GM12875 (cell line): ENCODE results near the gene DCAF7.
A peak's percentile ranks its signal among the peaks of the same experiment; 100 is the strongest.

Experiments
- H3K4me3 ChIP-seq: one replicate; pipeline ENCODE4 v1.5.1; 2011; ENCODE audit warnings: low read depth, low read length, control low read depth
- TF ChIP-seq, protein P1 (sequence below): IDR thresholded peaks from 2 replicates; pipeline ENCODE4 v1.5.1; 2011; ENCODE audit warnings: low read depth, mild to moderate bottlenecking, control low read depth, inconsistent platforms, low read length, moderate library complexity, borderline replicate concordance; ENCODE audit not compliant: insufficient read depth

The DCAF7 gene

GRCh38 chr17:63589646-63590045 lies 39.4 kb downstream of the DCAF7 start:
- H3K4me3 ChIP-seq: no peak overlapping the region
- TF ChIP-seq, protein P1, sequence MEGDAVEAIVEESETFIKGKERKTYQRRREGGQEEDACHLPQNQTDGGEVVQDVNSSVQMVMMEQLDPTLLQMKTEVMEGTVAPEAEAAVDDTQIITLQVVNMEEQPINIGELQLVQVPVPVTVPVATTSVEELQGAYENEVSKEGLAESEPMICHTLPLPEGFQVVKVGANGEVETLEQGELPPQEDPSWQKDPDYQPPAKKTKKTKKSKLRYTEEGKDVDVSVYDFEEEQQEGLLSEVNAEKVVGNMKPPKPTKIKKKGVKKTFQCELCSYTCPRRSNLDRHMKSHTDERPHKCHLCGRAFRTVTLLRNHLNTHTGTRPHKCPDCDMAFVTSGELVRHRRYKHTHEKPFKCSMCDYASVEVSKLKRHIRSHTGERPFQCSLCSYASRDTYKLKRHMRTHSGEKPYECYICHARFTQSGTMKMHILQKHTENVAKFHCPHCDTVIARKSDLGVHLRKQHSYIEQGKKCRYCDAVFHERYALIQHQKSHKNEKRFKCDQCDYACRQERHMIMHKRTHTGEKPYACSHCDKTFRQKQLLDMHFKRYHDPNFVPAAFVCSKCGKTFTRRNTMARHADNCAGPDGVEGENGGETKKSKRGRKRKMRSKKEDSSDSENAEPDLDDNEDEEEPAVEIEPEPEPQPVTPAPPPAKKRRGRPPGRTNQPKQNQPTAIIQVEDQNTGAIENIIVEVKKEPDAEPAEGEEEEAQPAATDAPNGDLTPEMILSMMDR: no peak

- TF ChIP-seq, protein P1: no peak
- H3K4me3 ChIP-seq: no peak overlapping the region
These were observed 42.5 kb downstream of the DCAF7 start for GRCh38 chr17:63592797-63593196.

DNA sequence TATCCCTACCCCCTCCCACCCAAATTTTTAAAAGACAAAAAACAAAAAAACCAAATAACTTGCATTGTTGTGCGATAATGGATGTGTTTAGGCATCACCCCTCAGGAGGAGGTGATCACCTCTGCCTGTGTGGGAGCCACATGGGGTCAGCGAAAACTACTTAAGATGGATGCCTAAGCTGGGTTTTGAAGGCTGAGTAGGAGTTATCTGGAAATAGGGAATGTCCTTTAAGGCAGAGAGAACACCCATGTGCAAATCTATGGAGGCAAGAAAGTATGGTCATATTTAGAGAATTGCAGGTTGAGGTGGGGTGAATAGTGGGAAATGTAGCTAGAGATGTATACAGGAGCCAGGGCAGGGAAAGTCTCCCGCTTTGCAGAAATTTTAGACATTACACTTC lies 44.9 kb downstream of the DCAF7 start:
- H3K4me3 ChIP-seq: no peak overlapping the region
- TF ChIP-seq, protein P1: no peak

- TF ChIP-seq, protein P1: no peak
- H3K4me3 ChIP-seq: no peak overlapping the region
These were observed 46.7 kb downstream of the DCAF7 start for GRCh38 chr17:63596856-63597586.

DNA sequence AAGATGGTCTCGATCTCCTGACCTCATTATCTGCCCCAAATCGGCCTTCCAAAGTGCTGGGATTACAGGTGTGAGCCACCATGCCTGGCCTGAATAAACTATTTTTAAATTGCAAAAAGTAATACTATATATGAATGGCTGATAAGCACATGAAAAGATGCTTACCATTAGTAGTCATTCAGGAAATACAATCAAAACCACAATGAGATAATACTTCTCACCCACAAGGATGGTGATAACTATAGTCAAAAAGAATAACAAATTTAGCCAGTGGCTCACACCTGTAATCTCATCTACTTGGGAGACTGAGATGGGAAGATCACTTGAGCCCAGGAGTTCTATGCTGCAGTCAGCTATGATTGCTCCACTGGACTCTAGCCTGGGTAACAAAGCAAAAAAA lies 48.0 kb downstream of the DCAF7 start:
- no peak overlapping the region for H3K4me3 ChIP-seq
- TF ChIP-seq, protein P1: no peak

GRCh38 chr17:63600569-63601438 lies 50.5 kb downstream of the DCAF7 start, which contains the start of gene TACO1:
TSS of gene TACO1 (plus strand) at chr17:63600895. CDS start at chr17:63601084, 189 bp downstream.
- peak within 1 kb of the TSS; percentile 91 for H3K4me3 ChIP-seq
- TF ChIP-seq, protein P1: no peak
